IPS DF 19.7 (cell line): ENCODE results near the gene ACTR5.

ENCODE experiments used
- DNase-seq: peaks from one replicate; pipeline ENCODE4 v3.0.0-alpha.2; 2013; ENCODE audit warnings: low read depth, low spot score

Gene ACTR5

GRCh38 chr20:38728911-38729642 lies 19.2 kb upstream of the ACTR5 start:
- no peak for DNase-seq

- DNase-seq = no peak
Observed at GRCh38 chr20:38729767-38730166, 18.5 kb upstream of the ACTR5 start.

- no peak for DNase-seq
Observed at GRCh38 chr20:38730167-38730988, 17.9 kb upstream of the ACTR5 start.

- peak; percentile 83 for DNase-seq
Observed at GRCh38 chr20:38730989-38731737, 17.1 kb upstream of the ACTR5 start.

- DNase-seq = no peak
Observed at GRCh38 chr20:38731738-38732113, 16.5 kb upstream of the ACTR5 start.

GRCh38 chr20:38732981-38733380 lies 15.3 kb upstream of the ACTR5 start:
- DNase-seq = no peak

- DNase-seq = no peak
Observed at GRCh38 chr20:38735172-38735571, 13.1 kb upstream of the ACTR5 start.

GRCh38 chr20:38737887-38738286 lies 10.4 kb upstream of the ACTR5 start:
- no peak for DNase-seq

GRCh38 chr20:38745757-38746156 lies 2.5 kb upstream of the ACTR5 start:
- no peak for DNase-seq

- no peak for DNase-seq
Observed at GRCh38 chr20:38747495-38748096, 664 bp upstream of the ACTR5 start.

- DNase-seq = no peak
Observed at GRCh38 chr20:38748861-38749149, 545 bp downstream of the ACTR5 start.

GRCh38 chr20:38751360-38751976 lies 3.2 kb downstream of the ACTR5 start:
- no peak for DNase-seq

GRCh38 chr20:38752029-38752428 lies 3.8 kb downstream of the ACTR5 start:
- DNase-seq = no peak

GRCh38 chr20:38754924-38755323 lies 6.7 kb downstream of the ACTR5 start:
- DNase-seq = no peak

GRCh38 chr20:38755324-38755910 lies 7.2 kb downstream of the ACTR5 start:
- DNase-seq = no peak

GRCh38 chr20:38757145-38757775 lies 9.0 kb downstream of the ACTR5 start:
- DNase-seq = no peak

- no peak for DNase-seq
Observed at GRCh38 chr20:38759106-38759505, 10.8 kb downstream of the ACTR5 start.

GRCh38 chr20:38760978-38761377 lies 12.7 kb downstream of the ACTR5 start:
- no peak for DNase-seq

- no peak for DNase-seq
Observed at GRCh38 chr20:38762174-38762573, 13.9 kb downstream of the ACTR5 start.

GRCh38 chr20:38763616-38764015 lies 15.4 kb downstream of the ACTR5 start:
- DNase-seq = no peak
